ENCODE measurements around the gene APC2.
"Not testable (repeated sequence)": the region's sequence is repeated elsewhere in the genome, so short reads cannot be mapped to it uniquely, and the experiment has no call there.

Gene APC2

GRCh38 chr19:1491114-1491848 is 41.4 kb downstream of the APC2 start, which contains the start of gene REEP6:
Gene REEP6 (plus strand): TSS chr19:1491181. CDS start chr19:1491270, 89 bp downstream.
- DNase-seq (ENCODE audit: low read depth in 2 of 2, low spot score in 1 of 2) = no peak

- DNase-seq (ENCODE audit: low read depth in 2 of 2, low spot score in 1 of 2) = no peak
Observed at GRCh38 chr19:1491849-1492170, 41.9 kb downstream of the APC2 start.

GRCh38 chr19:1492474-1493006 is 42.6 kb downstream of the APC2 start:
- DNase-seq (ENCODE audit: low read depth in 2 of 2, low spot score in 1 of 2) = no peak

GRCh38 chr19:1494115-1494815 is 44.3 kb downstream of the APC2 start:
- no peak for DNase-seq (ENCODE audit: low read depth in 2 of 2, low spot score in 1 of 2)

GRCh38 chr19:1495051-1495798 is 45.3 kb downstream of the APC2 start:
- no peak for DNase-seq (ENCODE audit: low read depth in 2 of 2, low spot score in 1 of 2)

- no peak for DNase-seq (ENCODE audit: low read depth in 2 of 2, low spot score in 1 of 2)
Observed at GRCh38 chr19:1495799-1496713, 46.1 kb downstream of the APC2 start.

GRCh38 chr19:1496714-1497577 is 47.0 kb downstream of the APC2 start:
- no peak for DNase-seq (ENCODE audit: low read depth in 2 of 2, low spot score in 1 of 2)

- no peak for DNase-seq (ENCODE audit: low read depth in 2 of 2, low spot score in 1 of 2)
Observed at GRCh38 chr19:1497578-1498235, 47.8 kb downstream of the APC2 start.

GRCh38 chr19:1499231-1499630 is 49.3 kb downstream of the APC2 start:
- DNase-seq (ENCODE audit: low read depth in 2 of 2, low spot score in 1 of 2) = not testable (repeated sequence)

- no peak for DNase-seq (ENCODE audit: low read depth in 2 of 2, low spot score in 1 of 2)
Observed at GRCh38 chr19:1501200-1501595, 51.3 kb downstream of the APC2 start.

GRCh38 chr19:1502433-1503088 is 52.6 kb downstream of the APC2 start:
- DNase-seq (ENCODE audit: low read depth in 2 of 2, low spot score in 1 of 2) = no peak

- DNase-seq (ENCODE audit: low read depth in 2 of 2, low spot score in 1 of 2) = peak; percentile 33 to 41
Observed at GRCh38 chr19:1503089-1503924, 53.4 kb downstream of the APC2 start.

- DNase-seq (ENCODE audit: low read depth in 2 of 2, low spot score in 1 of 2) = no peak
Observed at GRCh38 chr19:1503925-1504773, 54.2 kb downstream of the APC2 start.

- no peak for DNase-seq (ENCODE audit: low read depth in 2 of 2, low spot score in 1 of 2)
Observed at GRCh38 chr19:1505012-1505411, 55.1 kb downstream of the APC2 start.

GRCh38 chr19:1505991-1506881 is 56.3 kb downstream of the APC2 start:
- no peak for DNase-seq (ENCODE audit: low read depth in 2 of 2, low spot score in 1 of 2)

GRCh38 chr19:1507192-1507660 is 57.3 kb downstream of the APC2 start:
- DNase-seq (ENCODE audit: low read depth in 2 of 2, low spot score in 1 of 2) = no peak
